OCI-LY1 (cell line): ENCODE results near the gene PRPSAP1.

Experiments
- EZH2 ChIP-seq: fragments of 200-600 bp; sonication (generic), shearing (Covaris generic); IDR thresholded peaks from 2 replicates; pipeline ENCODE4 v1.8.0; 2017; ENCODE audit warnings: borderline replicate concordance, mixed run types, mild to moderate bottlenecking, antibody characterized with exemption, low read length, moderate library complexity, mixed read lengths
- TF ChIP-seq, protein P1 (sequence below): fragments of 200-600 bp; sonication (generic), shearing (Covaris generic); IDR thresholded peaks from 2 replicates; pipeline ENCODE4 v1.5.1; 2017; ENCODE audit warnings: mild to moderate bottlenecking, antibody characterized with exemption, low read length, moderate library complexity, mixed read lengths

DNA sequence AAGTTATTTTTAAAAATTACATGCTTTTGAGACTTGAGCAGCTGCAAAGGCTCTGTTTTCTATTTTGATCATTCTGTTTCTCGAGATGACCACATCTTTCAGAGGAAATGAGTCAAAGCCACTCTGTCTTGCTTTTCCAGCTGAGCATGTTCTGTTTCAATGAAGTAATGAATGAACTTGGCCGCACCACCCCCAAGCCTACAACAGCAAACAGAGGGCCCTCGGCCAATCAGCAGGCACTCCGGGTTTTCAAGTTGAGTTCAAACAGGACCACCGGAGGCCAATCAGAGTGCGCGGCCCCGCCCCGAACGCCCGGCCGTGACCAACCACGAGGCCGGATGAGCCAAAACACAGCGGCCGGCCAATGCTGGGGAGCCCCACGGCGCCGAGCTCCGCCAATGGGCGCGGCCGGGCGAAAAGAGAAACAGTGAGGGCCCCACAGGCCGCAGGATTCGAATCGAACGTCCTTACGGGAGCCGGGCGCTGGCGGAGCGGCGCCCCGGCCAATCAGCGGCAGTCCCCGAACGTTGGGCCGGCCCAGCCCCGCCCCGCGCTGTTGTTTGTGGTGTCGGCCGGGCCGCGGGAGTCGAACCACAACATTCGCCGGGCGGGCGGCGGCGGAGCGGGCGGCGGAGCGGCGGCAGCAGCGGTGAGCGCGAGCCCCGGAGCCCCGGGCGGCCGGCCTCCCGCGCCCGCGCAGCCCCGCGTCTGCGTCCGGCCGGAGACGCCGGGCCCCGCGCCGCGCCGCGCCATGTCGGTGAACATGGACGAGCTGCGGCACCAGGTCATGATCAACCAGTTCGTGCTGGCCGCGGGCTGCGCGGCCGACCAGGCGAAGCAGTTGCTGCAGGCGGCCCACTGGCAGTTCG is 88.7 kb downstream of the PRPSAP1 start, which contains the start of gene UBALD2:
- TF ChIP-seq EZH2: no peak
- TF ChIP-seq, protein P1, sequence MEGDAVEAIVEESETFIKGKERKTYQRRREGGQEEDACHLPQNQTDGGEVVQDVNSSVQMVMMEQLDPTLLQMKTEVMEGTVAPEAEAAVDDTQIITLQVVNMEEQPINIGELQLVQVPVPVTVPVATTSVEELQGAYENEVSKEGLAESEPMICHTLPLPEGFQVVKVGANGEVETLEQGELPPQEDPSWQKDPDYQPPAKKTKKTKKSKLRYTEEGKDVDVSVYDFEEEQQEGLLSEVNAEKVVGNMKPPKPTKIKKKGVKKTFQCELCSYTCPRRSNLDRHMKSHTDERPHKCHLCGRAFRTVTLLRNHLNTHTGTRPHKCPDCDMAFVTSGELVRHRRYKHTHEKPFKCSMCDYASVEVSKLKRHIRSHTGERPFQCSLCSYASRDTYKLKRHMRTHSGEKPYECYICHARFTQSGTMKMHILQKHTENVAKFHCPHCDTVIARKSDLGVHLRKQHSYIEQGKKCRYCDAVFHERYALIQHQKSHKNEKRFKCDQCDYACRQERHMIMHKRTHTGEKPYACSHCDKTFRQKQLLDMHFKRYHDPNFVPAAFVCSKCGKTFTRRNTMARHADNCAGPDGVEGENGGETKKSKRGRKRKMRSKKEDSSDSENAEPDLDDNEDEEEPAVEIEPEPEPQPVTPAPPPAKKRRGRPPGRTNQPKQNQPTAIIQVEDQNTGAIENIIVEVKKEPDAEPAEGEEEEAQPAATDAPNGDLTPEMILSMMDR: no peak
